ENCODE measurements around the gene ZFP82.
A peak's percentile ranks its signal among the peaks of the same experiment; 100 is the strongest.

The ZFP82 gene

GRCh38 chr19:36460046-36460445 lies 41.6 kb upstream of the ZFP82 start:
- peaks cover 6 to 88% of the 10 kb centered on the region in 2 experiments for H3K36me3 ChIP-seq (ENCODE audit: control insufficient read depth in 2 of 2, insufficient read depth in 1 of 2, low read length in 2 of 2)
- no peak overlapping the region for H3K4me3 ChIP-seq (ENCODE audit: low read depth, low read length)
- TF ChIP-seq ZNF677 (tag by site-specific recombination; IDR thresholded peaks at IDR 0.05) = no peak
- TF ChIP-seq ZNF518A (tag by site-specific recombination; conservative IDR thresholded peaks at IDR 0.05; ENCODE audit: low read depth) = no peak
- no peak for TF ChIP-seq ZNF280C (tag by site-specific recombination; IDR thresholded peaks at IDR 0.05)
- TF ChIP-seq KLF16 (tag by site-specific recombination; IDR thresholded peaks at IDR 0.05) = no peak
- TF ChIP-seq ZNF18 (tag by site-specific recombination; IDR thresholded peaks at IDR 0.05) = no peak
- no peak for TF ChIP-seq ZNF830 (tag by site-specific recombination; IDR thresholded peaks at IDR 0.05; ENCODE audit: low read depth)
- no peak for TF ChIP-seq ZNF140 (tag by site-specific recombination; IDR thresholded peaks at IDR 0.05)
- no peak for TF ChIP-seq ZNF596 (tag by site-specific recombination; IDR thresholded peaks at IDR 0.05)
- no peak for TF ChIP-seq ZNF239 (tag by site-specific recombination; IDR thresholded peaks at IDR 0.05)
- POLR2A ChIA-PET = no interaction called here
- no peaks in the 10 kb centered on the region for H3K4me1 ChIP-seq (ENCODE audit: control insufficient read depth, insufficient read depth, low read length)
- CTCF ChIA-PET = no interaction called here
- peaks cover 14% of the 10 kb centered on the region for H3K9me3 ChIP-seq (ENCODE audit: control insufficient read depth, insufficient read depth, low read depth, low read length)
- no peak overlapping the region for H3K27ac ChIP-seq (ENCODE audit: extremely low read depth, low read depth, low read length)

GRCh38 chr19:36456831-36457230 lies 38.4 kb upstream of the ZFP82 start:
- no peak for TF ChIP-seq REPIN1 (tag by site-specific recombination; IDR thresholded peaks at IDR 0.05; ENCODE audit: low read depth)
- TF ChIP-seq ZNF558 (tag by site-specific recombination; IDR thresholded peaks at IDR 0.05) = 0 out of 2 replicates have a peak, but pooled peaks have one; percentile 36
- no peak for TF ChIP-seq ZNF214 (tag by site-specific recombination; IDR thresholded peaks at IDR 0.05; ENCODE audit: borderline replicate concordance)
- TF ChIP-seq ZXDB (tag by site-specific recombination; IDR thresholded peaks at IDR 0.05) = 0 out of 2 replicates have a peak, but pooled peaks have one; percentile 11
- peak; percentile 92 for TF ChIP-seq ZNF280D (tag by site-specific recombination; IDR thresholded peaks at IDR 0.05)
- peak; percentile 7; the same call in 1 of the 2 replicates for TF ChIP-seq ZNF626 (tag by site-specific recombination; IDR thresholded peaks at IDR 0.05)
- Histone ChIP-seq H3K36me3 (ENCODE audit: control insufficient read depth in 2 of 2, insufficient read depth in 1 of 2, low read length in 2 of 2) (peaks cover 26 to 91% of the 10 kb centered on the region in 2 experiments), H3K9me3 (ENCODE audit: control insufficient read depth, insufficient read depth, low read depth, low read length) (peaks cover 22% of the 10 kb centered on the region), H3K4me3 (ENCODE audit: low read depth, low read length) (no peak overlapping the region), H3K4me1 (ENCODE audit: control insufficient read depth, insufficient read depth, low read length) (no peaks in the 10 kb centered on the region), H3K27ac (ENCODE audit: extremely low read depth, low read depth, low read length) (no peak overlapping the region)
- CTCF ChIA-PET = no interaction called here
- POLR2A ChIA-PET = no interaction called here

All from HEK293 (cell line).